Measurements from ENCODE around the gene NPDC1.

DNA sequence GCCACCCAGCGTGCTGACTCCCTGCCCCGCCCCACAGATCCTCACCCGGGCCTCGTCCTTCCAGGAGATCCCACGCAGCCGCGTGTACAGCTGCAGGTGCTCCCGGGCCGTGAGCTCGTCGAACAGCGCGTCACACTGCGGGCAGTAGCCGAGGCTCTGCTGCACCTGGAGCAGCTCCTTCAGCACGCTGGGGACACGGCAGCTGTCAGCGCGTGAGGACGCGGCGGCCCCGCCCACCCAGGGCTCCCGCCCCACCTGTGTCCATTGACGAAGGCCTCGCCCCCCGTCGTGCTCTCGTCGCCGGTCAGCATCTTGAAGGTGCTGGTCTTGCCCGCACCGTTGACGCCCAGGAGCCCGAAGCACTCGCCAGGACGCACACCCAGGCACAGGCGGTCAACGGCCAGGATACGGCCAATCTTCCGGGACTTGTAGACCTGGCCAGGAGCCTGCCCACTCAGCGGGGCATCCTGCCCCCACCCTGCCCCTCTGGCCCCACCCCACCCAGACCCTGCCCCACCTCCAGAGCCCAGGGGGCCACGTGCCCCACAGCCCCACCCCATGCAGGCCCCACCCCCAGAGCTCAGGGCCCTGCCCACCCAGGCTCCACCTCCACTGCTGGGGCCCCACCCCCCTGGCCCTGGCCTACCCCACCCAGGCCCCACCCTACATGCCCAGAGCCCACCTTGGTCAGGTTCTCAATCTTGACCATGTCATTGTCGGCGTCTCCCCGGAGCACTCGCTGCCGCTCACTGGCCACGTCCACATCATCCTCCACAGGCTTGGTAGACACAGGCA, 35.8 kb downstream of the NPDC1 start:
- no peak for TF ChIP-seq EZH2 (IDR thresholded peaks at IDR 0.05; ENCODE audit: borderline replicate concordance, low read depth, low read length, poor library complexity, severe bottlenecking)
- TF ChIP-seq, protein P1, sequence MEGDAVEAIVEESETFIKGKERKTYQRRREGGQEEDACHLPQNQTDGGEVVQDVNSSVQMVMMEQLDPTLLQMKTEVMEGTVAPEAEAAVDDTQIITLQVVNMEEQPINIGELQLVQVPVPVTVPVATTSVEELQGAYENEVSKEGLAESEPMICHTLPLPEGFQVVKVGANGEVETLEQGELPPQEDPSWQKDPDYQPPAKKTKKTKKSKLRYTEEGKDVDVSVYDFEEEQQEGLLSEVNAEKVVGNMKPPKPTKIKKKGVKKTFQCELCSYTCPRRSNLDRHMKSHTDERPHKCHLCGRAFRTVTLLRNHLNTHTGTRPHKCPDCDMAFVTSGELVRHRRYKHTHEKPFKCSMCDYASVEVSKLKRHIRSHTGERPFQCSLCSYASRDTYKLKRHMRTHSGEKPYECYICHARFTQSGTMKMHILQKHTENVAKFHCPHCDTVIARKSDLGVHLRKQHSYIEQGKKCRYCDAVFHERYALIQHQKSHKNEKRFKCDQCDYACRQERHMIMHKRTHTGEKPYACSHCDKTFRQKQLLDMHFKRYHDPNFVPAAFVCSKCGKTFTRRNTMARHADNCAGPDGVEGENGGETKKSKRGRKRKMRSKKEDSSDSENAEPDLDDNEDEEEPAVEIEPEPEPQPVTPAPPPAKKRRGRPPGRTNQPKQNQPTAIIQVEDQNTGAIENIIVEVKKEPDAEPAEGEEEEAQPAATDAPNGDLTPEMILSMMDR (conservative IDR thresholded peaks at IDR 0.05; ENCODE audit: low read depth, low read length), result no peak

Data from A673 (cell line).